Anterior cingulate cortex (tissue), 58 donors: ENCODE results near the gene ARHGAP8.

Source experiments
- DNase-seq, 58 donors: peaks; one replicate each; lab custom pipeline; 2025; lab: John Stamatoyannopoulos, UW

Gene ARHGAP8

DNA sequence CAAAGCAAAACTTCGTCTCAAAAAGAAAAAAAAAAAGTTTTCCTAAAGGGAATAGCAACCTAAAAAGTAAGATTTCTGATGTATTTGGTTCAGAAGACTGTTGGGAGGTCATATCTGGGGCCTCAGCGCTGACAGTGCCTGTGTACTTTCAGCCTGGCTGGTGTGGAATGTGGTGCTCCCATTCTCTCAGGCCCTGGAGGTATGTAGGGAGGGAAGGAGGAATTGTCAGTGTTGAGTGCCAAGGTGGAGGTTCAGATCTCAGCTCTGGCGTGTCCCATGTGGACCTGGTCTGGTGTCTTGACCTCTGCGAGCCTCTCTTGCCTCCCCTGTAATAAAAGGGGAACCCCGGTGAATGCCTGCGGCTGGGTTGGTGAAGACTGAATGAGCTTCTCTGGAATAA lies 28.0 kb upstream of the ARHGAP8 start:
- DNase-seq, result no peak

DNA sequence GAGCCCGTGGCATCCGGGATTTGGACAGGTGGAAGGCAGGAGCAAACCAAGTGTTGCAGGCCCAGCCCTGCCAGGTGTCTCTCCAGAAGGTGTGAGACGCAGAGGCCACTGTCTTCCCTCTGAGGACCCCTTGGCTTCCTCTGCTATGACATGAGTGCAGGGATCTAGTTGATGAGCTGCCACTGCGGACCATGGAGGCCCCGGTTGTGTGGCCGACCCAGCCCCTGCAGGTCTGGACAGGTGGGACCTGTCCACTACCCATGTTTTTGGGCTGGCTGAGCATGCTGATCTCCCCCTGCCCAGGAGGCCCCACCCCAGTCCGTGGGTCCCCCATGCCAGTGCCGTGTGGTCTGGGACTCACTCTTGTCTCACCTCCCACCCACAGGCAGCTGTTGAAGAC lies 27.5 kb upstream of the ARHGAP8 start:
- DNase-seq, result no peak

DNA sequence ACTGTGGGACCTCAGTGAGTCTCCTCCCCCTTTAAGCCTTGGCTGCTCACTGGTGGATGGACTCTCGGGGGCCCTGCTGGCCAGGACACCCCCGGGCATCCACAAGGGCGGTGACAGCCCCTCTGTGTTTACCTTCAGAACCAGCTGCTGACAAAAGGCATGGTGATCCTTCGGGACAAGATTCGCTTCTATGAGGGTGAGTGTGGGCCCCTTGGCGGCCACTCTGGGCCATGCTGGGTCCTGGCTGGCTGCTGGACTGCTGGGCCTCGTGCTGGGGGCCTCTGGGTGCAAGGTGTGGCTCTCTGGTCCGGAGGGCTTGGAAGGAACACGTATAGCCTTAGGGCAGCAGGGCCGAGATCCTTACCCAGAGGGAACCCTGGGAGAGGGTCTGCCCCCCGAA lies 25.9 kb upstream of the ARHGAP8 start:
- DNase-seq, result no peak

DNA sequence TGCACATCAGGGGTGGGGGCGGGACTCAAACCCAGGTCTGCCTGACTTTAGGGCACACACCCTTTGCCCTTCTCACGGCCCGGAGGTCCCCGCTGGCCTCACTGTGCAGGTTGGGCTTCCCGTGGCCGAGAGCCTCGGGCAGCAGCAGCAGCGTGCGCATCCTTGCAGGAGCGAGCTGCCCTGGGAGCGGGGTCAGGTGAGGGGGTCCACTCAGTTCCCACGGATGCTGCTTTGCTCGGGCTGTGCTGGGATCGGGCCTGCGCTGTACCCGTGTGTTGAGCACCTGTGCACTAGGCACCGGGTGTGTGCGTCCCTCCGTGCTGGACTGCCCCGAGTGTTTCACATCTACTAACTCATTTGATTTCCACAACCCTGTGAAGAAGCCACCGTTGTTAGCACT lies 25.2 kb upstream of the ARHGAP8 start:
- DNase-seq, result no peak

DNA sequence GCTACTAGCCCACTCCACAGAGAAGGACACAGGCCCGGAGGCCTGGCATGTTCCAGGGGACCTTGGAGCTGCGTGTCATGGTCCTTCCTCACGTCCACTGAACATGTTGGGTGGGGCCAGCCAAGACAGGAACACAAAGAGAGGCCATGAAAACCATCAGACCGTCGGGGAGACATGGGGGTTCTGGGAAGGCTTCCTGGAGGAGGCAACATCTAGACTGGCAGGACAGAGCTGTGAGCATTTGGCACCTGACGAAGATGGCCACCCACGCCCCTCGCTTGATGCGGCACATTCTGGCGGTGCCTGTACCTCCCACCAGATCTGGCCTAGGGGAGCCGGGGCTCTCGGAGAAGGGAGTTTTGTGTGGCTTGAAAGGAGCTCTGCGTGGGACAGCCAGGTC lies 24.7 kb upstream of the ARHGAP8 start:
- no peak for DNase-seq

DNA sequence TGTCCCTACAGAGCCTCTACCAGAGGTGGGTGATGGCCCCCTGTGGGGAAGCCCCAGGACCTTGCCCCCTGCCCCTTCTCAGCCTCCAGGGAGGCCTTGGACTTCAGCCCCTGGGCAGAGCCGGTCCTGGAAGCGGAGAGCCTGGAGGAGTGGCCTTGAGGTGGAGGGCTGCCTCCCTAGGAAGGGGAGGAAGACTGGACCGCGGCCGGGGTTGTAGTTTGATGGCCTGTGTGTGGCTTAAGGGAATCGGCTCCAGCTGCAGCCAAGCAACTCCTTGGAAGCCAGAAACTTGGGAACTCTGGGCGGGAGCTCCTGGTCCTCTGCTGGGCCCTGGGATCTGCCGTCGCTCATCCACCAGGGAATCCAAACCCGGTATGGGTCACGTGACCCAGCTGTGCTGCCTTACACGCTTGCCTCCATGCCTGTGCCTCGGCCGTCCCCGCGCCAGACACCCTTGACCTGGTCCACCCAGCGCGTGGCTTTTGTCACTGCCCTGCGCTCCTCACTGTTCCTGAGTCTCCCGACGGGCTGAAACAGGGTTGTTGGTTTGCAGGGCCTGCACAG lies 23.5 kb upstream of the ARHGAP8 start:
- DNase-seq, result no peak

DNA sequence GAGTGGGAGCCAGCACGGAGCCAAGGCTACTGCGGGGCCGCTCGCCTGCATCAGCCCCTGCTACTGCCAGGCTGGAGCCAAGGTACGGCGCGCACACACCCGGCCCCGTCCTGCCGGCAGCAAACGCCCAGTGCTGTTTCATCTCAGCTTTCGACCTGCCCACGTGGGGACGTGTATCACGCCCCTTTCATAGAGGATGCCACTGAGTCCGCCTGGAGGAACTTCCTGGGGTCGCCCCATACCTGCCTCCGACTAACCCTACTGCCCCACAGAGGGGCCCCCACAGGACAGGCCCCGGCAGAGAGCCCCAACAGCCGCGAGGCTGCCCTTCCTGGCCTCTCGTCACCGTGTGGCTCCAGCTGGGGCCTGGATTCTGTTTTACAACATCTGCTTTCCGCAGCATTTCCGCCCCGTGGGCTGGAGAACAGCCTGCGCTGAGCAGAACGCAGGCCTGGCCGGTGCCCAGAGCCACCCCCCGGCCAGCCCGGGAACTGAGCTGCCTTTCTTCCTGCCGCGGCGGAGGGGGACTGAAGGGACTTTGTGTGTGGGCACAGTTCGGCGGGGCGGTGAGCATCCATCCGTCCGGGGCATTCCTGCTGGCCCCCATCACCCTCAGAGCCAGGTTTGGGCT lies 22.9 kb upstream of the ARHGAP8 start:
- peak in 55 of 58 donors; percentile 6 to 86 (median 61) for DNase-seq

DNA sequence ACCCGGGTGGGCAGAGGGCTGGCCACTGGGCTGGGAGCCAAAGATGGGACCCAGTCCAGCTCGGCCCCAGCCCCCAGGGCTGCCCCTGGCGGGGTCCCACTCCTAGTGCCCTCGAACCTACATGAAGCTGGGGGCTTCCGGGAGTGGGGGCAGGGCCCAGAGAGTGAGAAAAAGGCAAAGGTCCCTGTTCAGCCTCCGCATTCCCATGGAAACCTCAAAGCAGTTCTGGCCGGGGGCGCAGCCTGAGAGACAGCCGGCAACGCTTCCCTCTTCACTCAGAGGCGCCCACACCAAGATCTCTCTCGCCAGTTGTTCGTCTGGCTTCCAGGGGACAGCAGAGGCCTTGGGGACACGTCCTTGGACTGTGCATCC lies 22.4 kb upstream of the ARHGAP8 start:
- peak in 2 of 58 donors; percentile 40 to 42 for DNase-seq

DNA sequence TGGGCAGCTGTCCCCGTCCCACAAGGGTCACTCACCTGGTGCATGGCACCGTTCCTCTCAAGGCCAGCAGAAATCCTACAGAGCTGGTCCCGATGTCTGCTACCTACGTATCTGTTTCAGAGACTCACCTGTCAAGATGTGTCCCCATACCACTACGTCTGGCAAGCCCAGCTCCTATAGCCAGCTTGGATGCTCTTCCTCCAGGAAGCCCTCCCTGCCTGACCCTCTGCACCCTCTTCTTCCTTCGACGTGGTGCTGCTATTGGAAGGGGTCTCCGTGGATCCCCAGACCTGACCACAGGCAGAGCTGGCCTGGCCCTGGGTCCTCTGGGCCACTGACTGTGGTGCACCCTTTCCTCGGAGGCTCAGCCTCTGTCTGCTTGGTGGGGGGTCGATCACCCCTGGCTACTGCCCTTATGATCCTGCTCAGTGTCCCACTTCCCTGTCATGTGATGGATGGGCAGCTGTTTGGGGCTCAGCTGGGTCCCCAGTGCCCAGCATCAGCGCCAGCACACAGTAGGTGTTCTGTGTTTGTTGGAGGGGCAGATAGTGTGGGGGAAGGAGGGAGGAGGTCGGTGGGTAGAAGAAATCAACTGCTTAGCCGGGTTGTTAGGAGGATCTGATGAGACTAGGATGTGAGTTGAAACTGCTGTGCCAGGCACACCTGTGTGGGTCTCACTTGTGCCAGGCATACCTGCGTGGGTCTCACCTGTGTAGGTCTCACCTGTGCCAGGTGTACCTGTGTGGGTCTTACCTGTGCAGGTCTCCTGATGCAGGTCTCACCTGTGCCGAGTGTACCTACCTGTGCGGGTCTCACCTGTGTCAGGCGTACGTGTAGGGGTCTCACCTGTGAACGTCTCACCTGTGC lies 21.7 kb upstream of the ARHGAP8 start:
- DNase-seq, result no peak

DNA sequence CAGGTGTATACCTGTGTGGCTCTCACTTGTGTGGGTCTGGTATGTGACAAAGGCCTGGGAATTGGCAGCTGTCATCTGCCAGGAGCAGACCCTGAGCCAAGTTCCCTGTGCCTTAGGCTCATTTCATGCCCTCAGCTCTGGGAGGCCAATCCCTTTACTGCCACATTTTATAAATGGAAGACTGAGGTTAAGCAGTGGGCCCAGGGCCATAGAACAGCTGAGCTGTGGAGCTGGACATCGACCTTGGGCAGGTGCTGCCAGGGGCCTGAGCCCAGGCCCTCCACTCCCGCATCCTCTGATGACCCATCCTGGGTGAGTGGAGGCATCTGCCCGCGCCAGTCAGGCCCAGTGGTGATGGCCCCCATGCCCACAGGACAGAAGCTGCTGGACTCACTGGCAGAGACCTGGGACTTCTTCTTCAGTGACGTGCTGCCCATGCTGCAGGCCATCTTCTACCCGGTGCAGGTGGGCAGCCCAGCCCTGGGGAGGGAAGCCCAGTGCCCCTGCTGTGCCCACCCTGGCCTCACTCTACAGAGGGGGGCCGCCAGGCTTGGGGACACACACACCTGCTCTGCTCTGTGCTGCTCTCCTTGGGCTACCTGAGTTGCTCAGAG lies 20.9 kb upstream of the ARHGAP8 start:
- DNase-seq, result no peak

DNA sequence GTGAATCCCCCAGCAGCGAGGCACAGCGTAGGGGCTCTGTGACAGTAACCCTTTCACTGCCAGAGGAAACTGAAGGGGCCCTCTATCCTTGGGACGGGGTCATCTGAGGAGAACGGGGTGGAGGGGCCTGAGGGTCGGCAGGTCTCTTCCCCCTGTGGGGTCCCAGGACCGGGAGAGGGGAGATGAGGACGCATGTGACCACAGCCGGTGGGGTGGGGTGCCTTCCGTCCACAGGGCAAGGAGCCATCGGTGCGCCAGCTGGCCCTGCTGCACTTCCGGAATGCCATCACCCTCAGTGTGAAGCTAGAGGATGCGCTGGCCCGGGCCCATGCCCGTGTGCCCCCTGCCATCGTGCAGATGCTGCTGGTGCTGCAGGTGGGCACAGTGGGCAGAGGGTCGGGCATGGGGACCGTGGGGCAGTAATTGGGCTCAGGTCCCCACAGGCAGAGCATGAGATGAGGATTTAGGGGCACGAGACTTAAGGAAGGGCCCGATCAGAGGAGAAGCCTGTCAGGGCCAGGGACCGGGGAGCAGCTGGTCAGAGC lies 20.3 kb upstream of the ARHGAP8 start:
- DNase-seq, result no peak

DNA sequence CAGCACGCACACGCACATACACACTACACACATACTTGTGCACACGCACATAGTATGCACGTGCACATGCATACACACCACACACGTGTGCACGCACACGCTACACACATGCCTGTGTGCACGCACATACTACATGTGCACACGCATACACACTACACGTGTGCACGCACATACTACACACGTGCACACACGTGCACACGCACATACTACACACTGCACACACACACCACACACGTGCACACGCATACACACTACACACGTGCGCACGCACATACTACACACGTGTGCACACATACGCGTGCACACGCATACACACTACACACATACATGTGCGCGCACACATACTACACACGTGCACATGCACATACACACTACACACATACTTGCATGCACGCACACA lies 19.7 kb upstream of the ARHGAP8 start:
- DNase-seq, result no peak

DNA sequence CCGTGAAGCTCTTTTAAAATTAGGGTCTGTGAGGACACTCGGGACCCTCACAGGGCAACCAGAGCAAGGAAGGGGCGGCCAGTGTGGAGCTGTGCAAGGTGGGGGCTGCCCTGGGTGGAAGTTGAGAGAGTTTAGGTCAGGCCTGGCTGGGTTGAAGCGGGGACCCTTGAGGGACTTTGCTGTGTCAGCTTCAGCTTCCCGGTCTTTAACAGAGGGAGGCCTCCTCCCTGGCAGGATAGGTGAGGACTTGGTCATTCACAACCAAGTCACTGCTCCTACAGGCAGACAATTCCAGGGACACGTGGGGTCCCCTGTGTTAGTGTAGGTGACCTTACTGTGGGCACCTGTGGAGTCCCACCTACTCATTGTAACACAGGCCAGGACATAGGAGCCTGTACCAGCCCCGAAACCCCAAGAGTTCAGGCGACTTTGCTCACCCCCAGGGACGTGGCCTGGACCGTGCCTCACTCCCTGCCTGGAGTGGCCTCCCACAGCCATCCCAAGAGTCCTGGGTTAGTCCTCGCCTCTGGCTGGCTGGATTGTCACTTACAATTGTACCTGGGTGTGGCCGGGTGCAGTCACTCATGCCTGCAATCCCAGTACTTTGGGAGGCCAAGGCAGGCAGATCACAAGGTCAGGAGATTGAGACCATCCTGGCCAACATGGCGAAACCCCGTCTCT lies 18.8 kb upstream of the ARHGAP8 start:
- no peak for DNase-seq

DNA sequence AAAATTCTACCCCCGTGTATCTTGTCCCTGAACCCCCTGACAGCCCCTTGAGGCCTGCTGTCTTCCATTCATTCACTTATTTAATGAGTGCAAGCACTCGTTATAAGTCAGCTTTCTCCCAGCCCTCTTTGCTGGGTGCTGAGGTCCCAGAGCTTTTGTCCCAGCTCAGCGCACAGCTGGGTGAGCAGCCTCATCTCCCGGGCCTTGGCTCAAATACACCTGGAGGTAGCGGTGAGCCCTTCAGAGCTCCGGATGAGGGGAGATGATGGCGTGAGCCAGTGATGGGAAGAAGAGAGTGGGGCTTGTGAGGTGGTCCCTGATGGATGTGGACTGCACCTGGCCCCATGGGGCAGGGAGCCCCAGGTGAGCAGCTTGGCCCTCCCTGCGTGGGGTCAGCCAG lies 18.1 kb upstream of the ARHGAP8 start:
- no peak for DNase-seq

DNA sequence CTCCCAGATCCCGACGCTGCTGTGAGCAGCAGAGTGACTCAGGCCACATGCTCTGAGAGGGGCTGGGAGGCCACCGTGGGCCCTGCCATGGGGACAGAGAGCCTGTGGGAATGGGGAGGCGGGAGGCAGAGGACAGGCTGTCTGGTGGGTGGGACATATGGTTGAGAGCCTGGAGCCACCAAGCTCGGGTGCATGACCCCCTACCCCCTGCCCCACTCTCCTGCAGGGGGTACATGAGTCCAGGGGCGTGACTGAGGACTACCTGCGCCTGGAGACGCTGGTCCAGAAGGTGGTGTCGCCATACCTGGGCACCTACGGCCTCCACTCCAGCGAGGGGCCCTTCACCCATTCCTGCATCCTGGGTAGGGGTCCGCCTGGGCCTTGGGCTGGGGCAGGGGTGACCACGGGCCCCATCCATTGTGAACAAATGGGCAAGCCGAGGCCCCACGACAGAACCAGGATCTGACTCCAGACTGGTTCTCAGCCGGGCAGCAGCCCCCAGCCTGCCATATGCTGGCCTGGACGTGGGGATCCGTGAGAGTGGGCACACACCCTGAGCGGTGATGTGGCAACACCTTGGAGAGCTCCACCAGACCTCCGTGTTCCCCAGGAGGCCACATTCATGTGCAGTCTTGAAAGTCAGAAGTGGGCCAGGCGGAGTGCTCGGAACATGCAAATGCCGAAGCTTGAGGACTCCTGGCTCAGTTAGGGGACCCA lies 17.4 kb upstream of the ARHGAP8 start:
- DNase-seq, result no peak

DNA sequence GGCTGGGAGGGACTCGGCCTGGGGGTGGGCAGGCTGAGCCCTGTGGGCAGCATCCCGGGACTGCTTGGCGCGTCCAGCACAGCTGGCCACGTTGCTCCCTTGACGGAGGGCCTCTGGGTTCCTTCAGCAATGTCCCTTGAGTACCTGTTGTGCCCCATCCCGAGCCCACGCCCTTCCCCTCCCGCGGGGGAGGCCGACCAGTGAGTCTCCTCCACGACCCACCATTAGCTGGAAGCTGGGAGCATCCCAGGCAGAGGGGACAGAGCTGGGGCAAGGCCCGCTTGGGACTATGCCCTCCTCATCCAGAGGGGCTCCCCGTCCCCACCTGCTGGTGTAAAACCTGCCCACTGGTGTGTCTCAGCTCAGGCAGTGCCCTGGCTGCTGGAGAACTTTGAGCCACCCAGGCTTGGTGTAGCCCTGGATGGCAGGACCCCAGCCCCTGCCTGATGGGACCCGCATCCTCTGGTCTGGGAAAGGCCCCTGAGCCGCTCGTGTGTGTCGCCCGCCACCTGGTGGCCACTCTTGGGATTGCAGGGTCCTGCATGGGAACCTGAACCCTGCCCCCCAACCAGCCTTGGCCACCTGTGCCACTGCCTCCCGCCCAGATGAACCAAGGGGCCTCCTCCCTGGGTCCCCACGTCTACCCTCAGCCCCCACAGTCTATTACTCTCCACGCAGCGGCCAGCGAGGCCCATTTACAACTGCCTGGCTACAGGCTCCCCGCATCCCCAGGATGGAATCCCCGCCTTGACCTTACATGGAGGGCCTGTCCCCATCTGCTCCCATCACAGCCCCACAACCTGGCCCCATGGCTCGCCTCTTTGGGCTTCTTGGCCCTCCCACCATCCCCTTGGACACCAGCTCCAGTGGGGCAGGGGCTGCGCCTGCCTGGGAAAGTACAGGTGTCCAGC lies 16.6 kb upstream of the ARHGAP8 start:
- DNase-seq, result peak in 48 of 58 donors; percentile 3 to 84 (median 36)

DNA sequence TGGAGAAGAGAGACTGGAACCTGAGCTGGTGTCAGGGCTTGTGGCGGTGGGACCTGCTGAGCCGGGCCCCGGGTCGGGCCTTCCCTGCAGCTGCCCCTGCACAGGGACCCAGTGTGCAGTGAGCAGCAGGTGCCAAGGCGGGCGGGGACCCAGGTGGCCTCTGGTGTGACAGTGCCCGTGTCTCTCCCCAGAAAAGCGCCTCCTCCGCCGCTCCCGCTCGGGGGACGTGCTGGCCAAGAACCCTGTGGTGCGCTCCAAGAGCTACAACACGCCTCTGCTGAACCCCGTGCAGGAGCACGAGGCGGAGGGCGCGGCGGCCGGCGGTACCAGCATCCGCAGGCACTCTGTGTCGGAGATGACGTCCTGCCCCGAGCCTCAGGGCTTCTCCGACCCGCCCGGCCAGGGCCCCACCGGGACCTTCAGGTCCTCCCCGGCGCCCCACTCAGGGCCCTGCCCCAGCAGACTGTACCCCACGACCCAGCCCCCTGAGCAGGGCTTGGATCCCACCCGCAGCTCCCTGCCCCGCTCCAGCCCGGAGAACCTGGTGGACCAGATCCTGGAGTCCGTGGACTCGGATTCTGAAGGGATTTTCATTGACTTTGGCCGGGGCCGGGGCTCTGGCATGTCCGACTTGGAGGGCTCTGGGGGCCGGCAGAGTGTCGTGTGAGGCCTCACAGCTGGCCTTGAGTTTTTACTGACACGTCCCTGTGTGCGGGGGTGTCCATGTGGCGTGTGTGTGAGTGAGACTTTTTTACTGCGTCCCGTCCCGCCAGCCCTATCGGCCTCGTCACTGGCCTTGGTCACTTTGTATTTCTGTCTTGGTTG lies 15.6 kb upstream of the ARHGAP8 start:
- no peak for DNase-seq
